ENCODE measurements around the gene ADI1.

ADI1 gene

DNA sequence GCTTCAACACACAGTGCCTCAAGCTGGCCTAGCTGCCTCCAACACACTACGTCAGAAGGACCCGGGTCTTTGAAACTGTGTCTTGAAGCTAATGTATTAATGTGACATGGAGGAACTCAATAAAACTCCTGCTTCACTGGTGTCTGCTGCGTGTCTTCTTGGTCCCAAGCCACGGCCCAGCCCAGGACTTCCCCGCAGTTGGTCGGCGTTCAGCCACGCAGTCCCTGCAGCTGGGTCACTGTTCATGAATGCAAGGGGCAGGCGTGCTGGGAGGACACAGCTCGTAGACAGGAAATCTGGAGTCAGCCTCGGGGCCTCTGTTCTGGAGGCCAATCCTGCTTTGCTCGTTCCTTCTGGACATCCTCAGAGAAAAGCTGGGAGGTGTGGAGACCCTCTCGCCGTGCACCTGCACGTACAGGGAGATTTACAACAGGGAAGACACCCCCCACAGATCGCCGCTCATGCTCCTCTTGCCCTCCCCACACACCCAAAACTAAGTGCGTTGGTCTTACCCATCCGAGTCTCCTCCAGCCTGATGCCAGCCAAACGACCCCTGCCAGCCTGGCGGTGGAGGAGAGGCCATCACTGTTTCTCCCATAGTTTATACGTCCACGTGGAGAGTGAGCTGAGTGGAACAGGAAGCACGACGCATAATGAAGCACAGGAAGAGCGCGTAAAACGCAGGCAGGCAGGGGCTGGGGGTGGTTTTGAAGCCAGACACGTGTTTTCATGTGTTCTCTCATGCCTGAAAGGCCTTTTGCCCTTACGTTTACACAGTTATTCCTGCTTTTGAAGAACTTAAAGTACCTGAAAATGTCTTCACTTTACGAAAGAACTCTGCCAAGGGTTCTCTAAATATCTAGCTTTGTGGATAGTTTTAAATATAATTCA lies 39.7 kb downstream of the ADI1 start:
- DNase-seq = no peak

DNA sequence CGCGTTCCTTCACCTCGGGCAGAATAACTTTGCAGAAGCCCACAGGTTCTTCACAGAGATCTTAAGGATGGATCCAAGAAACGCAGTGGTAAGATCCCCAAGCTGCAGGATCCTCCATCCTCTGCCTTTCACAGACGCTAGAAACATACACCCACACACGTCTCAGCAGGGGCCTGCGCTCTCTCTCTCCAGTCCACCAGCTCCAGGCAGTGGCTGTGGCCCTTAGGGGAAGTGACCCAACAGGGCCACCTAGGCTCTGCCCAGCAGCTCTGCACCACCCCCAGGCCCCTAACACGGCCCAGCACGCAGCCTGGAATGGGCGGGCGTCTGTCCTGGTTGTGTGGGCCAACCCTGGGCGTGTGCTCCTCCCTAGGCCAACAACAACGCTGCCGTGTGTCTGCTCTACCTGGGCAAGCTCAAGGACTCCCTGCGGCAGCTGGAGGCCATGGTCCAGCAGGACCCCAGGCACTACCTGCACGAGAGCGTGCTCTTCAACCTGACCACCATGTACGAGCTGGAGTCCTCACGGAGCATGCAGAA lies 40.4 kb downstream of the ADI1 start:
- no peak for DNase-seq

DNA sequence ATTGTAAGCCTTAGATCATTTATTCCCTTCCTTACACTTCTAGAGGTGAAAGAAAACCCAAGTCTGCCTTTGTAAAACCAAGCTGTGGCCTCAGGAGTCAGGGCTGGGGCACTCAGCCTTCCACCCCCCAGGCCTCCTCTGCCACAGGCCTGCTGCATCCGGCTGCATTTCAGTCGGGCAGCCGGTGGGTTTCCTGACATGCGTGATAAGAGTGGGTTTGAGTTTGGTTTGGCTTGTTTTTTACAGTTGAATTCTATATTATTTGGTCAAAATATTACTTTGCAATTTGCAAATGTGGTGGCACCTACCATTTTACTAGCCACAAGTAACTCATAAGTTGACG lies 42.4 kb downstream of the ADI1 start:
- DNase-seq = no peak

DNA sequence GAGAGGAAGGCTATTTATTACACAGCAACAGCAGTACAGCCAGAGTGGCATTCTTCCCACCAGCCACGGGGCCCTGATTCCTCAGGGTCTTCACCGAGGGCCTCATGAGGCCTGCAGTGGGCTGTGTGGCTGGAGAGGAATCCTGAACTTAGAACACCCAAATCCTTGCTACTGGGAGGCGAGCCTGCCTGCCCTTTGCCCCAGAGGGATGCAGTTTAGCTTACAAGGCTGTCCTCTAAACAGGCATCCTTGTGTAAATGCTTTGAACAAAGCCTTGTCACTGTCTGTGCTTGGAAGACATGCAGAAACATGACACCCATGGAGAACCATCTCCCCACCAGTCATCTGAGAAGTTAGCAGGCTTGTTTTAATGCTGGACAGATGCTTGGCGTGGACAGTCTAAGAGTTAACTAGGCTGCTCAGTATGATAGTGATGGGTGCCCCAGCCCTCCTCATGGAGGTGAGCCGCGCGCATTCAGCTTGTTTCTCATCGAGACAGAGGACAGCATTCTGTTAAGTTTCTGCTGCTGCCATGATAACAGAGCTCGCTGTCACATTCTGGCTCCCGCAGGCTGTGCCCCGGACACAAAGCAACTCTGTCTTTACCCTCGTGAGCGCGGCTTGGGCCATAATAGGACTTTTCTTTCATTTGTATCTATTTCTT lies 42.9 kb downstream of the ADI1 start:
- DNase-seq = no peak

DNA sequence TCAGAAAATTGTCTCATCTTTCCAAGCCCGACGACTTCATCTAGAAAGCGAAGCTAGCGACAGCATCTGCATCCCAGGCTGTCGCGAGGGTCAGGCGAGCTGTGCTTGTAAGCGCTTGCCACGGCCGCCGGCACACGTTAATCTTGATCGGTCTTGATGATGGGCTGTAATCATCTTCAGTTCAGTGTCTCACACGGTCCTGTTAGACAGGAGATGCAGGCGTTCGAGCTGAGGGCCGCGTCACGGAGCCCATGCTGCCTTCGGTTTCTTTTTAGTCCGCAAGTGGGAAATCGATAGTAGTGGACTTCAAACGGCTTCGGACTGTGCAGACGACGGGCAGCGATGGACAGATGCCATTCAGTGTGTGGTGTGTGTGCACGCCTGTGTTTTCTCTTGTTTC lies 43.6 kb downstream of the ADI1 start:
- DNase-seq = no peak

DNA sequence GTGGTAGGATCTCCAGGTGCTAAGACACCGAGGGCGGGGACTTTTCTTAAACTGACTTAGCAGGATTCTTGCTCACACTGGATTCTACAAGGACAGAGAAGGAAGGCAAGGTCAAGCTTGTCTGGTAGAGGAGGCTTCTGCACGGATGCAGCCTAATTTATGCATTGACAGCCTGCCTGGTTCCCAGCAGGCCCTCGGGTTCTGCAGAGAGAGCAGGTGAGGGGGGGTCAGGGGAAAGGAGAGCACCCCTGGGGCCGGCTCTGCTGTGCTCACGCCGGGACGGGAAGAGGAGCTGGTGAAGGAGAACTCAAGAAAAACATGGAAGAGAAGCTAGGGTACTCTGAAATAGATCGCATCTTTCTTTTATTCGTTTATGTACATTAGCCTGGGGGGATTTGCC lies 46.4 kb downstream of the ADI1 start:
- DNase-seq = no peak

DNA sequence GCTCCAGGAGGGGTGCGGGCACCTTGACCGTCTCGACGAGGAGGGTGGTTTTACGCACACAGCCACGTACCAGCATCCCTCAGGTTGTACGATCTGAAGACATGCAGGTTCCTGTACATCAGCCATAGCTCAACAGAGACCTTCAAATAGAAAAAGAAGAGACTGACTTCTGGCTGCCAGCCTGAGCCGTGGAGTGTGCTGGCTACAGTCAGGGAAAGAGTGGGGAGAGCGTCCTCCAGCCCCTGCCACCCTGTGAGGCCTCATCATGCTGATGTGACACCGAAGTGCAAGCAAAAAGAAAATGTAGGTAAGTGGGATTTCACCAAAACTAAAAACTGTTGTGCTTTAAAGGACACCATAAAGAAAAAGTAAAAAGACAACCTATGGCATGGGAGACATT lies 47.0 kb downstream of the ADI1 start:
- DNase-seq = no peak

DNA sequence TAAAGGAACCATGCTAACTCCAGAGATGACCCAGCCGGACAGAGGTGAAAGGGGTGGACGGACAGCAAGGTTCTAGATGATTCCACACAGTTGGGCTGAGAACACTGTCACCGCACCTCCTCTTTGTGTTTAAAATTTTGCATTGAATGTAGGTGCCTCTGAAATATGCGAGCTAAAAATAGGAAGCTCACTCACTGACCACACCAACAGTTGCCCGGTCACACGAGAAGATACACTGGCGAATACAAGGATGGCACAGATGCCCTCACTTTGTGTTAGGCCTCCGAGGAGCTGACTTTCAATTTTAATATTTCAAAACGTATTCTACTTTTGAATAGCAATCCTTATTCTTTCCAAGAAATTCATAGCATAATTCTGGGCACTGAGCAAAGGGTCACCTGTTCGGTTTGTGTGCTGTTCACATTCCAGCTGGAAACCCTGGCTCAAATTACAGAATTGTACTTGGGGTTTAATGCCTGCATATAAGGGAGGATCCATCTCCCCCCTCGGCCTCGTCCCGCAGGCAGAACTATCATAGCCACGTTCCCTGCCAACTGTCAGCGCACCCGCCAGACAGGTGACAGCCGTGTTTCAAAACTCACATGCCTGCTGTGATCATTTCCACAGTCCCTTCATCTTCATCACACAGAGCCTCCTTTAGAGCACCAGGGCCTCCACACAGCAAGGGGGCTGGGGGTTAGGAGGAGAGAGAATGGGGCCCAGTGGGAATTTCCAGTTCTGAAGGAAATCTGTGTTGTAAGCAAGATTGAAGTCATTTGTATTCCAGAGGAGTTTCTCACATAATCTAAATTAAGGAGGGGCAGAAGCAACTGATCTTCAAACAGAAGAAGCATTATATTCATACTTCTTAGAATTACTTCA lies 48.2 kb downstream of the ADI1 start:
- no peak for DNase-seq

DNA sequence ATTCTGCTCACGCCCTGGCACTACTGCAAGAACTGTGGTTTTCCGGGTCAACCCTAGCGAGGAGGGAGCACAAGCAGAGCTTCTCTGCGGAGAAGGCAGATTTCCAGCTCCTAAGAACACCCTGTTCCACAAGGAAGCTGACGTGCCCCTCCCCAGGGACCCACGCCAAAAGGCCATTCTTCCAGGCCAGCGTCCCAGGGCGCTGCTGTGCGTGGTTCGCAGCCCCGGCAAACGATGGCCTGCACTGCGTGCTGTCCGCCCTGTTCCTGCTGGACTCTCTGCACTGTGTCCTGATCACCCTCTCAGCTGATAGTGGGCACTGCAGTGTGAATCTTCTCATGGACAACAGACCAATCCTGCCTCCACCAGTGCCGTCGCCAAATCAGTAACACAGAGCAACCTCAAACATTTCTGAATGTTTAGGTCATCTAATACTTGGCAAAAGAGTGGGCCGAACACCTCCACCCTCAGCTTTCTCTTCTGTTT lies 49.1 kb downstream of the ADI1 start:
- DNase-seq = no peak

DNA sequence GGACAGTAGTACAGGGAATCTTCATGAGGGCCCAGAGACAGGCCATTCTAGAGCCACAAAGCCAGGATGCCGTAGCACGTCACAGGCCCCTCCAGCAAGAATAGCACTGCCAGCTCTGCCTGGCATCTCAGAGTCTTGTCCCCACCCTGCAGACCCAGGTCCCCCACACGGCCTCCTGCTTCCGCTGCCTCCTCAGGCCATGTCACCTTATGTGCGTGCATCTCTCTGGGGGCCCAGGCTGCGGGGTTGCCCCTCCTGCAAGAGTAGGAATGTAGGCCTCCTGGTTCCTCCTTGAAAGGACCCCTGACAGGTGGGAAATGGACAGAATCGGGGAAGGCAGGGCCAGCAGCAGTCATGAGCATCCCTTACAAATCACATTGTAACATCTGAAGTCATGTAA lies 49.8 kb downstream of the ADI1 start:
- no peak for DNase-seq

DNA sequence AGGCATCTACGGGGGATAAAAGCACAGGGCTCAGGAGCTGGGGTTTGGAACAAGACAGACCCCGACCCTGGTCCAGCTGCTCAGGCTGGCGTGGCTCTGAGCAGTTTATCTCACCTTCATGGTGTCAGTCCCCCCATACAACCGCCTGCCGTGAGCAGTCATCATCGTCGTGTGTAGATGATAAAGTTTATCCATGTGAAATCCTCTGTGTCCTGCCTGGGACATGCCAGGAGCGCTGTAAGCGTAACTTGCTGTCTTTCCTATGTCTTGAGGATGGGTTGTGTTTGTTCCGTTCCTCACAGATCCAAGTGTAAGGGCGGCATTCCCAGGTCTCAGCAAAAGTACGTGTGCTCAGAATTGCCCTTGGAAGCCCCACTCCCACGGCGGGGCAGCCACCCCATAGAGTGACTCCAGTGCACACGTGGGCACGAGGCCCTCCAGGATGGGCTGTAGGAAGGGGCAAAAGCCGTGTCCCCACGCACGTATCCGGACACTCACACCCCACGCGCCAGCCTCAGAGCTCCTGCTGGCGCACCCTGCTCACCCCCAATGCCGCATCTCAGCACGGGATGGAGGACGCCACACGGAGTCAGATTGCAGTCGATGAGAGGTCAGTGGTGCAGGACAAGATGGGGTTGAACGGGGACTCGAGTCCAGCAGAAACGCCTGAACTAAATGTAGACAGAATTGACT lies 50.9 kb downstream of the ADI1 start:
- DNase-seq = no peak

DNA sequence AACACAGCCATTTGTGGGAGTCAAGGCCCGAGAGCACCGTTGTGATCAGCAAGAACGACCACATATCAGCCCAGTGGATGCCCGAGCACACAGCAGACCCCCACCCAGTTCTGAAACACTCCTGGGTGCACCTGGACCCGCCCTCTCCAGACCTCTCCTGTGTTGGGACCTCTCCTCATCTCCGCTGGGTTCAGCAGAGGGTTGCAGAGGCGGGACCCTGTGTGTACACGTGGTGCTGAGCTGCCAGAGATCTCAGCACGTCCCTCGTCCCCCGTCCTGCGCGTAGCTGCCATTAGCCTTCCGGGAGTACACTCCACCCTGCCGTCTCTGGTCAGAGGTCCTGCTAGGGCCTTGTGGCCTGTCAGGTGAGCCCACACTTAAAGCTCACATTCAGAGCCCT lies 51.7 kb downstream of the ADI1 start:
- no peak for DNase-seq

DNA sequence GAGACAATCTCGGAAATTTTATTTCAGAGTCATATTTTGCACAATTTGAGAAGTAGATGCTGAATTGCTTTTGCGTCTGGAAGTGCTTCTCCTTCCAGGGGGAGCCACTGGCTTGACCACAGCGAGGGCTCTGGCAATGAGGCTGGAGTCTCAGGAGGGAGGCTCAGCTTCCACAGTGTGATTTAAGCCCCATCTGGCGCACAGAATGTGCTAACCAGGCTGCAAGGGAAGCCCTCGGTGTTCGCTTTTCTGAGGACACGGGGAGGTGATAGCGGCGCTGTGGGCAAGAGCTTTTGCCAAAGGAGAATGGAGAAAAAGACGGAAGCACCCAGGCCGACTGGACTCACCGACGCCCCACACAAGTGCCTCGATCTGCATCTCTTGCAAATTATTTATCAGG lies 52.4 kb downstream of the ADI1 start:
- no peak for DNase-seq

DNA sequence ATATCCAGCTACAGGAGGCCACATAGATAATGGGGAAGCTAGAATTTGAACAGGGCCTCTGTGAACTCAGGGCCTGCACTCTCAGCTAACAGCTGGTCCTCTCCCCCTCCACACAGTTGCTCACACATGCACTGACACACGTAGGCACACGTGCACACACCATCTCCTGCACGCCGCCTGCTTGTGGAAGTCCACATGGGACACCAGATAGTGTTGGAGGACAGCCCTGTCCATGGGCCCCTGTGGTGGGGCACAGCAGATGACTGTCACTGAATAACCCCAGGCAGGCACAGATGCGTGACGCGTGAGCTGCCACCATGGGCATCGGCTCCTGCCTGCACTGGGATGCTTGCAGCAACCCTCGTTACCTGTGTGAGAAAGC lies 52.9 kb downstream of the ADI1 start:
- DNase-seq = no peak

DNA sequence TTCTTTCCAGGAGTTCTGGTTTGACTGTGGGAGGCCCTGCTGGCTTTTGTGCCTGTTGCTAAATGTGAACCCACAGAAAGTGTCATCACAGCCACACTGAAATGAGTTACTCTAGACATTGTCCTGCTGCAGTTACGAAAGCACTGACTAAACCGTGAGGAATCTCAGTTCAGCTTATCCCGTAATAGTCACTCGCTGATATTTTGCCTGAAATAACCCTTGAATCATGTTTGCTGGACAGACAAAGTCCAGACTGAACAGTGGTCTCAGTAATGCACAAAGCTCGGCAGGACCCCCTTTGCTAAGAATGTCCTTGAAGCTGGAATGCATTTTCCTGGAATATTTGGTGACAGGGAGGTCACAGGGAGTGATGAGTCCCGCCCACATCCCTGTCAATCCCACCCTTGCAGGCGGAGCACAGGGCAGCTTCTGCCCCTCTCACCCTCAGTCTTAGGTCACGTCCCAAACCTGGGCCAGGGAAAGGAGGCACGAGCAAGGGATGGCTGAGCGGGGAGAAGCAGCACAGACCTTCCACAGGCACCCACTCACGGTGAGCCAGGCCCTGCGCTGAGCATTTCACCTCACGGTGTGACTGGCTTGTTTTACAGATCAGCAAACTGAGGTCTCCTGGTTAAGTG lies 53.4 kb downstream of the ADI1 start:
- DNase-seq = no peak

DNA sequence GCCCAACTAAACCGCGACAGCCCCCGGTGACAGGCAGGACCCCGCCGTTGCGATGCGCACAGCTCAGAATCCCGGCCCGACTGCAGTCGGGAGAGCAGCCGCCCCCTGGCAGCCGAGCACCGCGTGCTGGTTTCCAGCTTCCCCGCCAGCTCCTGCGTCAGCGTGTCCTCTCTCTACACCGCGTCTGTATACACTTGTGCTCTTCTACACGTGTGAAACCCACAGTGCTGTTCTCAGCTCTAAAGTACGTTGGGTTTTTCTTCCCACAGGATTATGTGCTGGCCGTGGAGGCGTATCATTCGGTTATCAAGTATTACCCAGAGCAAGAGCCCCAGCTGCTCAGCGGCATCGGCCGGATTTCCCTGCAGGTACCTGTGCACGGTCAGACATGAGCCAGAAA lies 54.0 kb downstream of the ADI1 start:
- no peak for DNase-seq

DNA sequence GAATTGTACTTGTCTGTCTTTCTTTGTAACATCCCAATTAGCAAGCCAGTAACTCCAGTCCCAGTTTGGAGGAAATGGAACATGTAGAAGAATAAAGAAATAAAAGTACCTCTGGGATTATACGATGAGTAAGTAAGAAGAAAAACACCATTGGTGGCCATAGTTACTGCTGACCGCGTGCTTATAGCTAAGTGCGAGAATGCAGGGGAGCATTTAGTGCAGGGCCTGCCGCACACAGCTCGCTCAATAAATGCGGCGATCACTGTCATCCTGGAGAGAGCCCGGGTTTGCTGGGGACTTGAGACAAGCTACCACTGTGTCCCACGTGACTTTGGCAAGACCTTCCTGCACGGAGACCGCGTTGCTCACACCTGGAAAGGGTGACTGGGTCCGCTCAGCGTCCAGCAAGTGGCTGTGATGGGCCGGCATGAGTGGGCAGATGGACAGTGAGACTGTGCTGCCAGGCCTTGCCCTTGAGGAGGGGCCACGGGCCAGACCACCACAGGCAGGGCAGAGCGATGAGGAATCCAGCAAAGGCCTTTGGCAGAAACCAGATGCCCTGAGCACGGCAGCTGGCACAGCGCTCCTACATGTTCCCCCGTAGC lies 54.8 kb downstream of the ADI1 start:
- DNase-seq = no peak

DNA sequence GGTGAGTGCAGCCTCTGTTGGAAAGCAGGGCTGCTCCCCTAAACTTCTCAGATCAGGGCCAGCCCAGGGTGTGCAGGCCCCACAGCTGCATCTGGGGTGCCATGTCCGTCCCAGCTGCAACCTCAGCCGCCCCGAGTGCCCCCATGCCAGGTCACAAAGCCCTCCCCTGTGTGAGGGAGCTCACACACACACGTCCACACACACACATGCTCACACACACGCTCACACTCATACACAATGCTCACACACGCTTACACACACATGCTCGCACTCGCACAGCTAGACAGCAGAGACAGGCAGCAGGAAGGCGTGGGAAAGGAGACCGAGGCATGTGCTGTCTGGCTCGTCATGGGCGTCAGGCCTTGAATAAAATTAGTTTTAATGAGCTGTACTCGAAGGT lies 55.4 kb downstream of the ADI1 start:
- DNase-seq = no peak

DNA sequence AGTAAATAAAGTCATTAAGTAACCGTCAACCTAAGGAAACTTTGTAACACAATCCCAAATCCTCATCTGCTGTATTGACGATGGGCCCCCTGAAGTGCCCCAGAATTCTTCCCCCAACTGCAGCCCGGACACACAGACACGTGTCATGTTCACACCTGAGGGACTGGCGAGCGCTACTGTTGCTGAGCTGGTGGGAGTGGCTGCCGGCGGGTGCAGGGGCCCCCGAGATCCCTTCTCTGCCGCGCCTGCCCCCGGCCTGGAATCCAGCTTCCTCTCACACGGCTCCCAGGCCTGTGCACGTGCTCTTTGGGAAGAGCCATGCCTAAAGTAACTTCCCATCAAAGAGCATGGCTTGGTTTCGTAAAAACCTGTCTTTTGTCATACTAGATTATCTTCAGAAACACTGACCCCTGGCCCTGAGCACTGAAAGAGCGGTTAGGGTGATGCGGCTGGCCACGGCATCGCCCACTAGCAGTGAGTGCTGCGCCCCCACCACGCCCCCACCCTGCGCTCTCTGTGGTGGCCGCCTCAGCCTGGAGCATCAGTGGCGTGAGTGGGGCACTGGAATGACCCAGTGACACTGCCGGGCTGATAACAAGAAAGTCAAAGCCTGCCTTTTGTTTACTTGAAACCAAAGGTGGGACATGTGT lies 56.0 kb downstream of the ADI1 start:
- DNase-seq = no peak

DNA sequence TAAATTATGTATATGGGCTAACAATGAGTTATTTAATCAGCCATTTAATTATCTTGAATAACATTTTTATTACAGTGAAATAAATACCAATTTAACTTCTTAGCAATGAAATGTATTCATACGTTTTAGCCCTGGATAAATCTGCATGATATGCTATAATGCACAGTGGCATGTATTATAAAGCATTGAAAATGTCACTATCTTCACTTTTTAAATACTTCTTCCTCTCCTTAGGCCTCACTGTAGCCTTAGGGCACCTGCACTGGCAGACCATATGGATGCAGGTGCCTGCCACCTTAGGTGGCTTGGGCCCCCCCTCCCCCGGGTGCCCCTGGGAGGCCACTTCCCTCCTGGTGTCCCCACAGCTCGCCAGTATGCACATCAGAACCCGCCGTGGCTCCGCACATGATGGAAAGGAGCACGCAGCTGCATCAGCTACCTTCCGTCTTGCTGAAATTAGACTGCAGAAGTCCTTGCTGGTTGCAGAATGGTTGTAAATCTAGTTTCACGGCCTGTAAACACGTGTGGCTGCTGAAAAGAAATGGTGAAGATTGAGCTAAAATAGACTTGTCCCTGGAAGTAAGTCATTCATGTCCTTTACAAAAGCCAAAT lies 56.7 kb downstream of the ADI1 start:
- DNase-seq = no peak

Data from NCI-H345 (cell line).